ENCODE measurements around the gene ATP1B4. TPM values are rescaled to one million over a fixed set of nuclear protein-coding genes. Genes with fewer than 3 reads are reported as not detected.

The ATP1B4 gene
- total RNA-seq, 1 experiment from 2014 or later: not detected

Other genes starting within 250 kb of the ATP1B4 start
- gene RHOXF1, start 246.2 kb upstream of the ATP1B4 start, total RNA-seq (2014; rRNA removed; shearing (Covaris generic); ENCODE audit: low replicate concordance): not detected in 2 replicates
- gene RHOXF2, start 203.5 kb upstream of the ATP1B4 start, total RNA-seq (2014; rRNA removed; shearing (Covaris generic); ENCODE audit: low replicate concordance): not detected in 2 replicates
- 3.4 and 5.0 TPM in 2 replicates for gene ZBTB33, start 111.3 kb upstream of the ATP1B4 start, total RNA-seq (2014; rRNA removed; shearing (Covaris generic); ENCODE audit: low replicate concordance)
- gene TMEM255A, start 50.6 kb upstream of the ATP1B4 start, total RNA-seq (2014; rRNA removed; shearing (Covaris generic); ENCODE audit: low replicate concordance): 0.38 and 0.41 TPM in 2 replicates
- 127 and 128 TPM in 2 replicates for gene LAMP2, start 107.2 kb downstream of the ATP1B4 start, total RNA-seq (2014; rRNA removed; shearing (Covaris generic); ENCODE audit: low replicate concordance)
- 18.6 and 20.5 TPM in 2 replicates for gene CUL4B, start 198.9 kb downstream of the ATP1B4 start, total RNA-seq (2014; rRNA removed; shearing (Covaris generic); ENCODE audit: low replicate concordance)
- 127 and 146 TPM in 2 replicates for gene MCTS1, start 242.0 kb downstream of the ATP1B4 start, total RNA-seq (2014; rRNA removed; shearing (Covaris generic); ENCODE audit: low replicate concordance)

Measured in Caki2 (cell line).